Measurements from ENCODE around the gene TRIM50.
"Not testable (repeated sequence)": the region's sequence is repeated elsewhere in the genome, so short reads cannot be mapped to it uniquely, and the experiment has no call there.

DNA sequence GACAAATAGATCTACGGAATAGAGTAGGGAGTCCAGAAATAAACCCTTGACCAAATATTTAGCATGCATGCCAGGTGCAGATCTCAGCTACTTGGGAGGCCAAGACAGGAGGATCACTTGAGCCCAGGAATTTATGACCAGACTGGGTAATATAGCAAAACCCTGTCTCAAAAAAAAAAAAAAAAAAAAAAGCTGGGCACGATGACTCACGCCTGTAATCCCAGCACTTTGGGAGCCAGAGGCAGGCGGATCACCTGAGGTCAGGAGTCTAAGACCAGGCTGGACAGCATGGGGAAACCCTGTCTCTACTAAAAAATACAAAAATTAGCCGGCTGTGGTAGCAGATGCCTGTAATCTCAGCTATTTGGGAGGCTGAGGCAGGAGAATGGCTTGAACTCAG lies 50.7 kb downstream of the TRIM50 start:
- TF ChIP-seq, protein P1, sequence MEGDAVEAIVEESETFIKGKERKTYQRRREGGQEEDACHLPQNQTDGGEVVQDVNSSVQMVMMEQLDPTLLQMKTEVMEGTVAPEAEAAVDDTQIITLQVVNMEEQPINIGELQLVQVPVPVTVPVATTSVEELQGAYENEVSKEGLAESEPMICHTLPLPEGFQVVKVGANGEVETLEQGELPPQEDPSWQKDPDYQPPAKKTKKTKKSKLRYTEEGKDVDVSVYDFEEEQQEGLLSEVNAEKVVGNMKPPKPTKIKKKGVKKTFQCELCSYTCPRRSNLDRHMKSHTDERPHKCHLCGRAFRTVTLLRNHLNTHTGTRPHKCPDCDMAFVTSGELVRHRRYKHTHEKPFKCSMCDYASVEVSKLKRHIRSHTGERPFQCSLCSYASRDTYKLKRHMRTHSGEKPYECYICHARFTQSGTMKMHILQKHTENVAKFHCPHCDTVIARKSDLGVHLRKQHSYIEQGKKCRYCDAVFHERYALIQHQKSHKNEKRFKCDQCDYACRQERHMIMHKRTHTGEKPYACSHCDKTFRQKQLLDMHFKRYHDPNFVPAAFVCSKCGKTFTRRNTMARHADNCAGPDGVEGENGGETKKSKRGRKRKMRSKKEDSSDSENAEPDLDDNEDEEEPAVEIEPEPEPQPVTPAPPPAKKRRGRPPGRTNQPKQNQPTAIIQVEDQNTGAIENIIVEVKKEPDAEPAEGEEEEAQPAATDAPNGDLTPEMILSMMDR (conservative IDR thresholded peaks at IDR 0.05 in 1 of 2, IDR thresholded peaks at IDR 0.05 in 1 of 2; ENCODE audit: low read depth in 1 of 2, low read length in 2 of 2), result not testable (repeated sequence)
- TF ChIP-seq EZH2 (IDR thresholded peaks at IDR 0.05; ENCODE audit: low read length, missing control alignments), result not testable (repeated sequence)
